GM12878 (cell line): ENCODE data around the gene PPFIA4. TPM values are rescaled to one million over a fixed set of nuclear protein-coding genes. Genes with fewer than 3 reads are reported as not detected.

Experiments used
- ATAC-seq: fragments of 200-7000 bp; cut with Tn5 transposase; 3 replicates; pipeline ENCODE4 v1.9.1; 2020; ENCODE audit warnings: mild to moderate bottlenecking, moderate library complexity
- BruUV-seq: library from RNA; stranded (reverse); fragments of 400-500 nt; replicated peaks from 2 replicates; lab custom pipeline; 2021; lab: Mats Ljungman, UMichigan
- CTCF ChIA-PET: fragments of 300-600 bp; sonication (Branson Sonifier 250); formaldehyde crosslinking; extraction: SDS; loops from one replicate; lab custom pipeline; 2021; ENCODE audit warnings: inconsistent platforms; lab: Yijun Ruan, JAX
- POLR2A ChIA-PET: fragments of 350-600 bp; formaldehyde crosslinking; extraction: SDS; loops from one replicate; lab custom pipeline; 2021; ENCODE audit warnings: inconsistent platforms; lab: Charles Lee
- RAD21 ChIA-PET: fragments of 300-600 bp; sonication (Branson Sonifier 250); formaldehyde crosslinking; loops from one replicate; lab custom pipeline; 2023; ENCODE audit warnings: antibody characterized with exemption; ENCODE audit not compliant: unreplicated experiment; lab: Charles Lee
- SMC1A ChIA-PET: fragments of 300-600 bp; sonication (Branson Sonifier 250); formaldehyde crosslinking; loops from one replicate; lab custom pipeline; 2023; ENCODE audit not compliant: unreplicated experiment, uncharacterized antibody; lab: Charles Lee
- DNase-seq: peaks from one replicate; pipeline ENCODE4 v3.0.0-alpha.2; 2011; ENCODE audit warnings: low read depth, low spot score
- FAIRE-seq: peaks from 3 replicates; lab custom pipeline; 2011; peaks lifted over from hg19 to GRCh38; lab: Jason Lieb, UNC
- H2AFZ ChIP-seq: 2 replicates; pipeline ENCODE4 v1.6.0; 2011; ENCODE audit warnings: low read depth, low read length, control low read depth; ENCODE audit not compliant: control insufficient read depth
- H3K27ac ChIP-seq: 2 replicates; pipeline ENCODE4 v1.5.1; 2011; ENCODE audit warnings: control low read depth; ENCODE audit not compliant: control insufficient read depth, insufficient read depth
- H3K27me3 ChIP-seq, 2 experiments: replicated peaks in 1 of 2; 2 replicates each; pipeline versions ENCODE4 v1.6.0 to v1.6.1; 2011; ENCODE audit warnings: low read length in 1 of 2; ENCODE audit not compliant: control insufficient read depth in 2 of 2, insufficient read depth in 2 of 2
- H3K36me3 ChIP-seq, 2 experiments: 2 replicates each; pipeline ENCODE4 v1.5.1; 2011; ENCODE audit warnings: low read length in 1 of 2; ENCODE audit not compliant: control insufficient read depth in 2 of 2, insufficient read depth in 2 of 2
- H3K4me1 ChIP-seq: 2 replicates; pipeline ENCODE4 v1.6.1; 2011; ENCODE audit warnings: mild to moderate bottlenecking, low read length, moderate library complexity, mixed read lengths; ENCODE audit not compliant: control insufficient read depth, insufficient read depth
- H3K4me2 ChIP-seq: 2 replicates; pipeline ENCODE4 v1.6.0; 2011; ENCODE audit warnings: control low read depth; ENCODE audit not compliant: control insufficient read depth, insufficient read depth
- H3K4me3 ChIP-seq: fragments of 200-600 bp; sonication (generic); 2 replicates; pipeline ENCODE4 v1.5.1; 2016
- H3K79me2 ChIP-seq: 2 replicates; pipeline ENCODE4 v1.6.0; 2011; ENCODE audit warnings: low read length; ENCODE audit not compliant: control insufficient read depth, insufficient read depth
- H3K9ac ChIP-seq: 2 replicates; pipeline ENCODE4 v1.8.0; 2011; ENCODE audit warnings: low read length, control low read depth, mixed read lengths; ENCODE audit not compliant: control insufficient read depth, insufficient read depth
- H3K9me3 ChIP-seq: replicated peaks from 3 replicates; pipeline ENCODE4 v1.5.1; 2011; ENCODE audit warnings: mild to moderate bottlenecking, low read length; ENCODE audit not compliant: control insufficient read depth, insufficient read depth
- H4K20me1 ChIP-seq: 2 replicates; pipeline ENCODE4 v1.6.0; 2011; ENCODE audit not compliant: control insufficient read depth, insufficient read depth
- EED ChIP-seq: sonication (generic); IDR thresholded peaks from 2 replicates; pipeline ENCODE4 v1.6.1; 2016; ENCODE audit warnings: antibody characterized with exemption, low read depth
- FOXM1 ChIP-seq: IDR thresholded peaks from 2 replicates; pipeline ENCODE4 v1.6.1; 2012; ENCODE audit warnings: low read depth, mild to moderate bottlenecking, inconsistent platforms, low read length, moderate library complexity
- GABPA ChIP-seq: IDR thresholded peaks from 2 replicates; pipeline ENCODE4 v1.6.1; 2014; ENCODE audit warnings: antibody characterized with exemption, low read depth, mild to moderate bottlenecking, inconsistent platforms
- JUNB ChIP-seq: IDR thresholded peaks from 2 replicates; pipeline ENCODE4 v1.6.1; 2016; ENCODE audit warnings: antibody characterized with exemption, mild to moderate bottlenecking
- MTA2 ChIP-seq: fragments of 450-650 bp; IDR thresholded peaks from 2 replicates; pipeline ENCODE4 v1.6.1; 2016; ENCODE audit warnings: low read depth, mild to moderate bottlenecking, moderate library complexity
- POLR2AphosphoS5 ChIP-seq: IDR thresholded peaks from 2 replicates; pipeline ENCODE4 v1.6.1; 2011; ENCODE audit warnings: mild to moderate bottlenecking, low read length, inconsistent platforms
- STAT3 ChIP-seq: IDR thresholded peaks from 2 replicates; pipeline ENCODE4 v1.6.1; 2011; ENCODE audit warnings: low read depth, low read length, improper control_type of control experiment
- ZNF217 ChIP-seq: fragments of 450-650 bp; IDR thresholded peaks from 2 replicates; pipeline ENCODE4 v1.6.1; 2017; ENCODE audit warnings: antibody characterized with exemption, mild to moderate bottlenecking
- WGBS: methylation state at CpG from one replicate; pipeline ENCODE4 v1.1.6; 2016; ENCODE audit warnings: low lambda C conversion rate; ENCODE audit not compliant: insufficient replicate concordance, insufficient coverage; ENCODE audit errors: missing lambda C conversion rate; 5-methylcytosine and 5-hydroxymethylcytosine counted together
- in situ Hi-C: fragments of 300-500 bp; cut with MboI; formaldehyde crosslinking; loops from 9 replicates; pipeline ENCODE4 v1.14.3; 2018; ENCODE audit warnings: mixed read lengths
- intact Hi-C: fragments of 100-400 bp; cut with micrococcal nuclease; formaldehyde crosslinking; loops from one replicate; pipeline ENCODE4 v1.14.2; 2022; ENCODE audit not compliant: unreplicated experiment
- polyA plus RNA-seq, 11 experiments: library from polyadenylated mRNA; depleted of rRNA in 4 of 11; unstranded in 6 of 11; stranded (reverse) in 5 of 11; fragments of >200 nt; fragmentation: Nextera tagmentation in 4 of 11; fragmentation: Illumina TruSeq in 1 of 11; extraction: Ambion mirVana in 4 of 11; extraction: Trizol in 1 of 11; gene quantifications; 1 replicate in 1 of 11; 2 replicates in 10 of 11; pipeline versions ENCODE4 v1.2.1 to v1.2.3, GENCODE V29; 2011 to 2016; ENCODE audit warnings: inconsistent platforms in 2 of 11, missing spikeins in 2 of 11, low read depth in 1 of 11
- total RNA-seq, 4 experiments: library from RNA; depleted of rRNA in 3 of 4; stranded (reverse); fragments of >200 nt in 3 of 4; fragmentation: Illumina TruSeq in 1 of 4; extraction: Trizol in 1 of 4; gene quantifications; 2 replicates each; pipeline versions ENCODE4 v1.2.1 to v1.2.3, GENCODE V29; 2013 to 2021
- TF ChIP-seq, protein P1 (sequence below): IDR thresholded peaks from 2 replicates; pipeline ENCODE4 v1.6.1; 2012; ENCODE audit warnings: low read depth, low read length, improper control_type of control experiment
- TF ChIP-seq, protein P2 (sequence below): fragments of 450-650 bp; formaldehyde crosslinking; IDR thresholded peaks from 2 replicates; pipeline ENCODE4 v1.5.0; 2022; ENCODE audit warnings: mild to moderate bottlenecking, missing genetic modification characterization

The PPFIA4 gene
- total and polyA plus RNA-seq, 10 of the 15 experiments (the other 5 are each of a cell fraction or from before 2014, with no cell fraction given) = 0.02 to 19.7 (median 0.34) TPM; not detected in 1

DNA sequence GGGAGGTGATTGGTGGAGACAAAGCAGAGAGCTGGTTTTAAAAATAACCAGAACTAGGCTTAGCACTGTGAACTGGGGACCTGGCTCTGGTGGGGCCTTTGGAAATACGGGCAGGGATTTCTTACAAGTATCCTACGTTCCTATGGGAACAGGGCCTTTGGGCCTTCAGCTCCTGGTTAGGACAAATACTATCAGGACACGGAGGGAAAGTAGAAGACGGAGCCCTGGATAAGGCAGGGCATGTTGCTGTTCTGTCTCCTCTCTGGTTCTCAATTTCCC lies 64.8 kb downstream of the PPFIA4 start:
- H3K27ac ChIP-seq = no peak overlapping the region
- TF ChIP-seq GABPA (no peak), ZNF217 (no peak), MTA2 (no peak), JUNB (no peak), EED (no peak), FOXM1 (no peak), POLR2AphosphoS5 (no peak), STAT3 (no peak)
- TF ChIP-seq, protein P1, sequence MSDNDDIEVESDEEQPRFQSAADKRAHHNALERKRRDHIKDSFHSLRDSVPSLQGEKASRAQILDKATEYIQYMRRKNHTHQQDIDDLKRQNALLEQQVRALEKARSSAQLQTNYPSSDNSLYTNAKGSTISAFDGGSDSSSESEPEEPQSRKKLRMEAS = no peak
- TF ChIP-seq, protein P2, sequence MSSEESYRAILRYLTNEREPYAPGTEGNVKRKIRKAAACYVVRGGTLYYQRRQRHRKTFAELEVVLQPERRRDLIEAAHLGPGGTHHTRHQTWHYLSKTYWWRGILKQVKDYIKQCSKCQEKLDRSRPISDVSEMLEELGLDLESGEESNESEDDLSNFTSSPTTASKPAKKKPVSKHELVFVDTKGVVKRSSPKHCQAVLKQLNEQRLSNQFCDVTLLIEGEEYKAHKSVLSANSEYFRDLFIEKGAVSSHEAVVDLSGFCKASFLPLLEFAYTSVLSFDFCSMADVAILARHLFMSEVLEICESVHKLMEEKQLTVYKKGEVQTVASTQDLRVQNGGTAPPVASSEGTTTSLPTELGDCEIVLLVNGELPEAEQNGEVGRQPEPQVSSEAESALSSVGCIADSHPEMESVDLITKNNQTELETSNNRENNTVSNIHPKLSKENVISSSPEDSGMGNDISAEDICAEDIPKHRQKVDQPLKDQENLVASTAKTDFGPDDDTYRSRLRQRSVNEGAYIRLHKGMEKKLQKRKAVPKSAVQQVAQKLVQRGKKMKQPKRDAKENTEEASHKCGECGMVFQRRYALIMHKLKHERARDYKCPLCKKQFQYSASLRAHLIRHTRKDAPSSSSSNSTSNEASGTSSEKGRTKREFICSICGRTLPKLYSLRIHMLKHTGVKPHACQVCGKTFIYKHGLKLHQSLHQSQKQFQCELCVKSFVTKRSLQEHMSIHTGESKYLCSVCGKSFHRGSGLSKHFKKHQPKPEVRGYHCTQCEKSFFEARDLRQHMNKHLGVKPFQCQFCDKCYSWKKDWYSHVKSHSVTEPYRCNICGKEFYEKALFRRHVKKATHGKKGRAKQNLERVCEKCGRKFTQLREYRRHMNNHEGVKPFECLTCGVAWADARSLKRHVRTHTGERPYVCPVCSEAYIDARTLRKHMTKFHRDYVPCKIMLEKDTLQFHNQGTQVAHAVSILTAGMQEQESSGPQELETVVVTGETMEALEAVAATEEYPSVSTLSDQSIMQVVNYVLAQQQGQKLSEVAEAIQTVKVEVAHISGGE (CRISPR knock-in tag) = no peak
- in situ Hi-C loops = no loop called here
- SMC1A ChIA-PET = no interaction called here
- 10% methylated on average over 4 of the region's 4 CpGs for WGBS
- no peak for DNase-seq
- no peaks in the 10 kb centered on the region for H3K79me2 ChIP-seq
- no TSS peak for BruUV-seq
- H3K9ac ChIP-seq = no peak overlapping the region
- peaks cover 0 to 2% of the 10 kb centered on the region in 2 experiments; a peak in 2 of 4 replicates for H3K27me3 ChIP-seq
- peaks cover 2% of the 10 kb centered on the region; the same call in 1 of the 3 replicates for H3K9me3 ChIP-seq
- H2AFZ ChIP-seq = no peak overlapping the region
- intact Hi-C loops = no loop called here
- ATAC-seq = no peak
- no peak for FAIRE-seq
- H4K20me1 ChIP-seq = no peaks in the 10 kb centered on the region
- no peak overlapping the region for H3K4me3 ChIP-seq
- H3K4me2 ChIP-seq = no peak overlapping the region
- POLR2A ChIA-PET = interaction anchor here (0.7 kb wide), 2 partner anchors 146 to 148 kb away, joined by 4 to 5 read pairs; no protein-coding TSS in a partner anchor
- CTCF ChIA-PET = no interaction called here
- RAD21 ChIA-PET = no interaction called here
- no peaks in the 10 kb centered on the region for H3K4me1 ChIP-seq
- no peaks in the 10 kb centered on the region for H3K36me3 ChIP-seq
